ENCODE results near the gene MCUB.

The MCUB gene

DNA sequence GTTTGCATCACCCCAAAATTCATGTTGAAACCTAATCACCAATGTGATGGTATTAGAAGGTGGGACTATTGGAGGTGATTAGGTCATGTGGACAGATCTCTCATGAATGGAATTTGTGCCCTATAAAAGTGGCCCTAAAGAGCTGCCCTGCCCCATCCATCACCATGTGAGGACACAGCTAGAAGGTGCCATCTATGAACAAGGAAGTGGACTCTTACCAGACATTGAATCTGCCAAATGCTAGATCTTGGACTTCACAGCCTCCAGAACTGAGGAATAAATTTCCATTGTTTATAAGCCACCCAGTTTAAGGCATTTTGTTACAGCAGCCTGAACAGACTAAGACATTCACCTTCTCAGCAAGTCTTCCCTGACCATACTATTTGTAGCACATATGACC lies 162.3 kb downstream of the MCUB start:
- H3K4me3 Mint-ChIP-seq = no peak overlapping the region
- no peak for ATAC-seq (replicated peaks)
- H3K27ac Mint-ChIP-seq = no peak overlapping the region
- peaks cover 0 to 2% of the 10 kb centered on the region in 2 donors for H3K9me3 Mint-ChIP-seq
- H3K27me3 Mint-ChIP-seq = no peaks in the 10 kb centered on the region
- H3K4me1 Mint-ChIP-seq = peaks cover 0 to 12% of the 10 kb centered on the region in 2 donors
- H3K36me3 Mint-ChIP-seq = peaks cover 3 to 9% of the 10 kb centered on the region in 2 donors
- no peak for DNase-seq

DNA sequence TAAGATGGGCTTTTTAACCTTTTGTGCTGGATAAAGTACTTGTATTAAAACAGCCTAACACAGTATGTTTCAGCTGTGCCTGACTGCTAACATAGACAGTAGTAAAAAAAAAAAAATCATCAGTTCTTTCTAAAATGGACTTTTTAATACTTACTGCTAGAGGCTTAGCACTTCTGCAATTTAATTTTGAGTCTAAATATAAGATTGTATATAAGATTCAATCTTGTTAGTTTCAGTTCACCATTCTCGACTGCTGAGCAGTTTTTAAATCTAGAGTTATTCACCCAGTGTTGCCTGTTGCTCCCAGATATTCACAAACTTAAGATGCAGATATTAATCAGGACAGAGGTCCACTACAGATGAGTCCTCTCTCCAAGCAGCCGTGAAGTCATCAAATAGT lies 163.1 kb downstream of the MCUB start:
- Mint-ChIP-seq H3K36me3 (peaks cover 6 to 13% of the 10 kb centered on the region in 2 donors), H3K4me1 (peaks cover 4 to 16% of the 10 kb centered on the region in 2 donors), H3K4me3 (no peak overlapping the region), H3K27me3 (no peaks in the 10 kb centered on the region), H3K9me3 (peaks cover 0 to 2% of the 10 kb centered on the region in 2 donors), H3K27ac (no peak overlapping the region)
- DNase-seq (no peak), ATAC-seq (replicated peaks) (peak in 1 of 2 donors; percentile 38)

DNA sequence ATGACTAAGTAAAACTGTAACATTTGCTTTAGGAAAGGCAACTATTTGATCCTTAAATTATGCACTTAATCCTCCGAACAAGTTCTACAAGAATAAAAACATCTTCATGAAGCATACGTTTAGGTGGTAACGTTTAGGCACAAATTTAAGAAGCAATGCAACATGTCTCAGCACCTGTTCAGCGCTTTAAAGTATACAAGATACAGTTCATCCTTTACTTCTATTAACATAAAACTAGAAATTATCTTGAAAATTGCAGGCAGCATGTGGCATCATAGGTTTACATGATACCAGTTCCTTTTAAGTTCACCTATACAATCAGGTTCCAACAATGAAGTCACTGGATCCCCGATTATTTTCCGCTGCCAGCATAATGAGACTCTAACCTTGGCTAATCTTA lies 168.3 kb downstream of the MCUB start:
- H3K36me3 Mint-ChIP-seq = peaks cover 6 to 13% of the 10 kb centered on the region in 2 donors
- DNase-seq (no peak), ATAC-seq (replicated peaks) (no peak)
- H3K9me3 Mint-ChIP-seq = no peaks in the 10 kb centered on the region
- H3K4me3 Mint-ChIP-seq = no peak overlapping the region
- peaks cover 8 to 17% of the 10 kb centered on the region in 2 donors for H3K4me1 Mint-ChIP-seq
- peaks cover 0 to 3% of the 10 kb centered on the region in 2 donors for H3K27me3 Mint-ChIP-seq
- no peak overlapping the region for H3K27ac Mint-ChIP-seq

DNA sequence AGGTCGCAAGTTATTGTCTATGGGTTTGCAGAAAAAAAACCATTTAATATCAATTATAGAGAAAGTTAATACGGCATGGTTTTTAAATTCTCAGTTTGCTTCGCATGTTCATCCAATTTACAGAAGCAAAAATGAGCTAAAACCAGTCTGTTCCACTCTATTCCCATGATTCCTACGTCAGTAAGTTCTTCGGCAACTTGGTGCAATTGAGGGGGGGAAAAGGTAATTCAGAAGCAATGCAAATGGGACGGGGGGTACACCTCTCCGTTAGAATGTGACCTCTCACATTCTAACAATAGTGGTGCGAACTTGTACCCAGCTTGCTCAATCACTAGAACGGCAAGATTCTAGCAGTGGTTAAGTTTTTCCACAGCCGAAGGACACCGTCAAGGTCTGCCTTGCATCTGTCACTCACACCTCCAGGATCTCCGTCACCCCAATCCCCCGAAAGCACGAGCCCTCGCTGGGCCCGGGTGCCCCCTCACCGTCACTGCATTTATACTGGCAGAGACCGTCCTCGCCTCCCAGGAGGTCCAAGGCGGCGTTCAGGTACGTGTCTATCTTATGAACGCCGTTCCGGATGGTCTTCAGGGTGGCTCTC lies 169.2 kb downstream of the MCUB start:
- H3K4me1 Mint-ChIP-seq = peaks cover 8 to 13% of the 10 kb centered on the region in 2 donors
- peak overlapping the region; percentile 94 to 95 for H3K4me3 Mint-ChIP-seq
- ATAC-seq (replicated peaks) (no peak), DNase-seq (no peak)
- H3K27me3 Mint-ChIP-seq = peaks cover 2 to 5% of the 10 kb centered on the region in 2 donors
- peak overlapping the region; percentile 56 for H3K27ac Mint-ChIP-seq
- peaks cover 6 to 13% of the 10 kb centered on the region in 2 donors for H3K36me3 Mint-ChIP-seq
- no peaks in the 10 kb centered on the region for H3K9me3 Mint-ChIP-seq

DNA sequence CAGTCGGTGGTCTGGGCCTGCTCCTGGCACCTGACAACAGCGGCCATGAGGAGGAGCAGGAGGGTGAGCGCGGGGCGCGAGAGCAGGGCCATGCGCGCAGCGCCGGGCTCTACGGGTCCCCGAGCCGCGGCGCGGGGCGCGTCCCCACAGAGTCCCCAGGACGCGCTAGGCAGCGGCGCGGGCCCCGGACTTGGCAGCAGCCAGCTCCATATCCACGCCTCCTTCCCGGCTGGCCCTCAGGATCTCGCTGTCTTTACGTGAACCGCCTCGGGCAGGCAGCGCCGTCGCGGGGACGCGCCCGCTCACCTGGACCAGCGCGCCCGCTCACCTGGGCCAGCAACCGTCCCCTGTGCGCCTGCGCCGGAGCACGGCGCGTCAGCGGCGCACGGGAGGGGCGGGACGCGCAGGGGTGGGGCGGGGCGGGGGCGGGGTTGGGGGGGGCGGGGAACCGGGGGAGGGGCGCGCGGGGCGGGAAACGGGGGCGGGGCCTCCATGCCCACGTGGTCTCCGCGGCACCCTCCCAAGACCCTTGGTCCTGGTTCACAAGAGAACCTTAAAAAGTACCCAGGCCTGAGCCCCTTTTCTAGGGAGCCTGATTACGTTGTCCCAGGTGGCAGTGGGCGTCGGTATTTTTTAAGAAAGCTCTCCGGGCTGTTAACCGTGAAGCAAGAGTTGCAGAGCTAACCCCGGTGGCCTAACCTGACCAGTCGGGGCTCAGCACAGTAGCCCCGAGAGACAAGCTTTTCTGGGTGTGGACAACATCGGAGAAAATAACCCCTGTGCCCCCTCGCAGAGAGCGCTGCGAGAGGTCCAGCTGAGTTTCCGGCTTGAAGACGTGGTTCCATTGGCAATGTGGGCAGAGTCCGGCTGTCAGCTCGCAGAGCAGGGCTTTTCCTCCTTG lies 169.9 kb downstream of the MCUB start, which contains the start of gene PLA2G12A:
PLA2G12A (minus strand) TSS at position 353 of the 901 bp plus-strand sequence; CDS start at position 92, 261 bp downstream.
- peak within 1 kb of the TSS; percentile 94 to 95 for H3K4me3 Mint-ChIP-seq
- H3K36me3 Mint-ChIP-seq = peaks cover 6 to 13% of the 10 kb centered on the region in 2 donors
- H3K9me3 Mint-ChIP-seq = no peaks in the 10 kb centered on the region
- H3K27me3 Mint-ChIP-seq = peaks cover 3 to 5% of the 10 kb centered on the region in 2 donors
- DNase-seq = peak; percentile 70
- peak within 1 kb of the TSS; percentile 75 for H3K27ac Mint-ChIP-seq
- peaks cover 8 to 10% of the 10 kb centered on the region in 2 donors for H3K4me1 Mint-ChIP-seq
- peak; percentile 88 to 89 for ATAC-seq (replicated peaks)

DNA sequence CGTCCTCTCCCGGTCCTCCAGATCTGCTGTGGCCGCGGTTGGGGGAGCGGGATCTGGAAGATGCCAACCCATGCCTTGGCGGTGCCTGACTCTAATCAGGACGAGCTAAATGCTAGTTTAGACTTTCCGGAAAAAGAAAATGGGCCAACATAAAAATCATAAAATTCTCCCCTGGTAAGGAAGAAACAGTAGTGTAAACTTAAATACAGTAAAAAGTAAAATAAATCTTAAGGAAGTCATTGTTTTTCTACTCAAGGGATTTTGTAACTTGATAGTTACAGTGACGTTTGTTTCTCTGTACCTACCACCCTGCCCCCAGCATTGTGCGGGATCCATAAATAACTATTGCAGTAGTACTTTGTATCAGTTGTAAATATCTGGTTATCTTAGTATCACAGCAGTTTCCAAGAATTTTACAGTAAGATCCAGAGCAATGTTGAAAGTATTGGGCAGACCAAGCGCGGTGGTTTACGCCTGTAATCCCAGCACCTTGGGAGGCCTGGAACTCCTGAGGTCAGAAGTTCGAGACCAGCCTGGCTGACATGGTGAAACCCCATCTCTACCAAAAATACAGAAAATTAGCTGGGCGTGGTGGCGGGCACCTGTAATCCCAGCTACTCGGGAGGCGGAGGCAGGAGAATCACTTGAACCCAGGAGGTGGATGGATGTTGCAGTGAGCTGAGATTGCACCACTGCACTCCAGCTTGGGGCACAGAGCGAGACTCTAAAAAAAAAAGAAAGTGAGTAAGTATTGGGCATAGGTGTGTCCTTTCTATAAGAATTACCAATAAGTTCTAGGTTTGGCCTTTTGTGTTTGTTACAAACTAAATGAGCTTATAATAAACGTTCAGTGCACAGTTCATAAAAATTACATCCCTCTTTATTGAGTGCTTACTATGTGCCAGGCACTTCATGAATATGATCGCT lies 170.8 kb downstream of the MCUB start:
- peaks cover 5 to 11% of the 10 kb centered on the region in 2 donors for H3K36me3 Mint-ChIP-seq
- peaks cover 3 to 5% of the 10 kb centered on the region in 2 donors for H3K27me3 Mint-ChIP-seq
- H3K27ac Mint-ChIP-seq = peak overlapping the region; percentile 75
- ATAC-seq (replicated peaks) (no peak), DNase-seq (no peak)
- H3K9me3 Mint-ChIP-seq = no peaks in the 10 kb centered on the region
- peak overlapping the region; percentile 84 to 94 for H3K4me3 Mint-ChIP-seq
- peaks cover 8 to 10% of the 10 kb centered on the region in 2 donors for H3K4me1 Mint-ChIP-seq

DNA sequence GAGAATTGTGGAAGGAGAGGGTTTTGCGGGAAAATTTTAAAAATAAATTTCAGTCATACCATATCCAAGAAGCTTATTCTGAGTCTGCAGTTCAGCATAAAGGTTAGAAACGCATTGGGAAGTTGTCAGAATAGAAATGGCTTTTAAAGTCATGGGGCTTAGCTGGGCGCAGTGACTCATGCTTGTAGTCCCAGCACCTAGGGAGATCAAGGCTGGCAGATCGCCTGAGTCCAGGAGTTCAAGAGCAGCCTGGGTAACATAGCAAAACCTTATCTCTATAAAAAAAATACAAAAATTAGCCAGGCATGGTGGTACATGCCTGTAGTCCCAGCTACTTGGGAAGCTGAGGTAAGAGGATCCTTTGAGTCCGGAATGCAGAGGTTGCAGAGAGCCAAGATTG lies 173.7 kb downstream of the MCUB start:
- H3K4me1 Mint-ChIP-seq = peaks cover 2 to 4% of the 10 kb centered on the region in 2 donors
- no peak overlapping the region for H3K27ac Mint-ChIP-seq
- peaks cover 9 to 15% of the 10 kb centered on the region in 2 donors for H3K27me3 Mint-ChIP-seq

DNA sequence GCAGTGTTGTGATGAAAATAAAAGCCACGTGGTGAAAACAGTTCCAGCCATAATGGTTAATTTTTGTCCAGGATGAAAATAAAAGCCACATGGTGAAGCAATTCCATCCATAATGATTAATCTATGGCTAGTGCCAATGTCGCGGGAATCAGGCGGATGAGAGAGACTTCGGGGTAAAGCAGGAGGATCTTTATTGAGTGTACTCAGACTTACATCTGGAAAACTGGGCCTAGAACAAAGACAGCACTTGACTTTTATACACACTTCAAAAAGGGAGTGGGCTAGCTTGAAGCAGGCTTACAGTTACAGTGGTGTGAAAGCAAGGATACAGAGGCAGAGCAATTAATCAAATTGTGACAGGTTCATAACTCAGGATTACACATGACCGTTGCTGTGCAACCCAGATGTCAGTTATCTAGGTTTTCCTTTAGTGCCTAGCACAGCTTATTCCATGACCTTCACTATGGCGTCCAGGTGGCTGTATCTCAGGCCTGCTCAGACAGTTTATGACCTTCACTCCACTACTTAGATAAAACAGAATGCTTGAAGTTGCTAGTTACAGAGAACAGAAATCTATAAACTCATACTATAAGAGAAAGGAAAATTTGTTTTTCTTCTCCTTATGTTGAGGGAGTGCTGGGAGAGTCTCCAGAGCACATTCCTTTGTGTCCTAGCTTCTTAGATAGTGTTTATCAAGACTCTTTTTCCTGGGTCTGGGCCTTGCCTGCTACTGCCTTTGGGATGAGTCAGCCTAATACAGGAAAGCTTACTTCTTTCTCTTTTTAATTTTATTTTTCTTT lies 175.7 kb downstream of the MCUB start:
- no peak overlapping the region for H3K4me3 Mint-ChIP-seq
- DNase-seq = no peak
- H3K27ac Mint-ChIP-seq = no peak overlapping the region
- ATAC-seq (replicated peaks) = no peak
- H3K27me3 Mint-ChIP-seq = peaks cover 17 to 30% of the 10 kb centered on the region in 2 donors
- H3K36me3 Mint-ChIP-seq = peaks cover 0 to 2% of the 10 kb centered on the region in 2 donors
- H3K9me3 Mint-ChIP-seq = no peaks in the 10 kb centered on the region
- H3K4me1 Mint-ChIP-seq = no peaks in the 10 kb centered on the region

More for the DNA sequence above, 173.7 kb downstream of the MCUB start:
- Mint-ChIP-seq H3K36me3 (no peaks in the 10 kb centered on the region), H3K9me3 (no peaks in the 10 kb centered on the region), H3K4me3 (no peak overlapping the region)
- ATAC-seq (replicated peaks) (no peak), DNase-seq (no peak)
